Nephron progenitor cell (in vitro differentiated cells): Measurements from ENCODE around the gene EDEM1.
"Not testable (repeated sequence)": the region's sequence is repeated elsewhere in the genome, so short reads cannot be mapped to it uniquely, and the experiment has no call there.

Experiments used
- DNase-seq: peaks from one replicate; pipeline ENCODE4 v3.0.0; 2021
- H3K27ac Mint-ChIP-seq: 2 replicates; pipeline ENCODE4 v1.8.0; 2021; ENCODE audit warnings: mild to moderate bottlenecking, moderate library complexity, mixed read lengths
- H3K27me3 Mint-ChIP-seq: 2 replicates; pipeline ENCODE4 v1.8.0; 2021; ENCODE audit warnings: mild to moderate bottlenecking, low read depth, mixed read lengths; ENCODE audit not compliant: poor library complexity
- H3K36me3 Mint-ChIP-seq: 2 replicates; pipeline ENCODE4 v1.8.0; 2021; ENCODE audit warnings: low read depth, mixed read lengths
- H3K4me1 Mint-ChIP-seq: 2 replicates; pipeline ENCODE4 v1.8.0; 2021; ENCODE audit warnings: mixed read lengths
- H3K4me3 Mint-ChIP-seq: 2 replicates; pipeline ENCODE4 v1.8.0; 2021; ENCODE audit warnings: mild to moderate bottlenecking, moderate library complexity, mixed read lengths
- H3K9me3 Mint-ChIP-seq: 2 replicates; pipeline ENCODE4 v1.8.0; 2021; ENCODE audit warnings: mild to moderate bottlenecking, moderate library complexity, mixed read lengths
- CTCF ChIP-seq: fragments of 200-600 bp; sonication (generic); IDR thresholded peaks from 2 replicates; pipeline ENCODE4 v1.5.0; 2021; ENCODE audit warnings: antibody characterized with exemption

The EDEM1 gene

DNA sequence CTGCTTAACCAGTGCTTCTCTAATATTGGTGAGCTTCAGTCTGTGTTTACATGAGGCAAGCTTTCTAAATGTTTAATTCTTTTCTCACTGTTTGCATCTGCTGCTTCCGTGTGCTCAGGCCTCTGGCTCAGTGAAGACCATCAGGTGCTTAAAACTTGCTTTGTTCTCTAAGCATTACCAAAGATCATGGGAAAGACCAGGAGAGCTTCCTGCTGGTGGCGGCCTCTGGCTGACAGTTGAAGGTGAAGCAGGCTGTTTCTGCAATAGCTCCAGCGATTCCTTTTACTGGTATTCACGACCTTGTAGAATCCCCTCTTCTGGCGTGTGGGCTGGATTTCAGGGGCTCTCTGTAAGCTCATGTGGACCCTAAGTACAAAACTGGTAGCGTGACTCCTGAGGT, 45.1 kb downstream of the EDEM1 start:
- peaks cover 1% of the 10 kb centered on the region for H3K4me1 Mint-ChIP-seq
- no peak for DNase-seq
- peaks cover 9% of the 10 kb centered on the region for H3K27me3 Mint-ChIP-seq
- TF ChIP-seq CTCF = no peak
- no peak overlapping the region for H3K27ac Mint-ChIP-seq
- no peaks in the 10 kb centered on the region for H3K36me3 Mint-ChIP-seq
- H3K4me3 Mint-ChIP-seq = no peak overlapping the region
- H3K9me3 Mint-ChIP-seq = no peaks in the 10 kb centered on the region

- Mint-ChIP-seq H3K9me3 (no peaks in the 10 kb centered on the region), H3K4me1 (peaks cover 6% of the 10 kb centered on the region), H3K36me3 (no peaks in the 10 kb centered on the region)
Measured at GRCh38 chr3:5233026-5233425, 45.5 kb downstream of the EDEM1 start.

DNA sequence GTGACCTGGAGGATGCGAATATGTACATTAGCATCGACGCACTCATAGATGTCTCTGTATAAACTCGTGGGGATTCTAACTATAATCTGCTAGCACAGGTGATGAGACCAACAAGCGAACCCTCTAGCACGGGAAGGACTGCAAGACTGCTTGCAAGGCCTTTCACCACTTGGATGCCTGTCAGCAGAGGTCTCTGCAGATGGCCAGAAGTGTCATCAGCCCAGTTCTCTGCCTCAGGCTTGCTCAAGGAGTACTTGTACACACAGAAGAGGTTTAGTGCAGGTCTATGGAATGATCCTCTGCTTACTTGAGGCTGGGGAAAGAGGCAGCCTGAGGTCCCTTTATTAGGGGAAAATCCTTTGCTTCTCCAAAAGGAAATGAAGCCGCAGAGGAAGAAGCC, 48.1 kb downstream of the EDEM1 start:
- H3K27me3 Mint-ChIP-seq = peaks cover 13% of the 10 kb centered on the region
- TF ChIP-seq CTCF = no peak
- peak overlapping the region; percentile 79 for H3K27ac Mint-ChIP-seq
- H3K4me3 Mint-ChIP-seq = no peak overlapping the region
- peaks cover 26% of the 10 kb centered on the region for H3K4me1 Mint-ChIP-seq
- no peaks in the 10 kb centered on the region for H3K36me3 Mint-ChIP-seq
- DNase-seq = no peak
- no peaks in the 10 kb centered on the region for H3K9me3 Mint-ChIP-seq

More at GRCh38 chr3:5233026-5233425, 45.5 kb downstream of the EDEM1 start:
- TF ChIP-seq CTCF = no peak
- Mint-ChIP-seq H3K4me3 (no peak overlapping the region), H3K27me3 (peaks cover 9% of the 10 kb centered on the region), H3K27ac (peak overlapping the region; percentile 78)
- DNase-seq = no peak

GRCh38 chr3:5238545-5238944, 51.0 kb downstream of the EDEM1 start:
- H3K4me1 Mint-ChIP-seq = peaks cover 26% of the 10 kb centered on the region
- H3K27ac Mint-ChIP-seq = no peak overlapping the region
- no peak overlapping the region for H3K4me3 Mint-ChIP-seq
- peaks cover 19% of the 10 kb centered on the region for H3K9me3 Mint-ChIP-seq
- H3K36me3 Mint-ChIP-seq = no peaks in the 10 kb centered on the region
- no peak for DNase-seq
- TF ChIP-seq CTCF = no peak
- H3K27me3 Mint-ChIP-seq = peaks cover 7% of the 10 kb centered on the region

DNA sequence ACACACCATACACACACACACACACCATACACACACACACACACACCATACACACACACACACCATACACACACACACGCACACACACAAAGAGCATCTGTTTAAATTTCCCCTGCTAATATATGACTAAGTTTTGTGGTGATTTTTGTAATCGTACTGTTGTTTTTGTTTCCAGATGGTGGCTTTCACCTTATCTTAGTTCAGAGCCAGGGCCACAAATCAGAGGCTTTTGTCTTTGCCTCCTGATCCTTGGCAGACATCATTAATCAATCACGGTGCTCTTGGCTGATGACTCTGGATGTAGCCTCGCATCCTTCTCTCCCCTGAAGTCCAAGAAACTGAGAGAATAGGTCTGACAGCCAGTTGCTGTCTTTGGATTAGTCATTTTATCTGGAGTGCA, 52.1 kb downstream of the EDEM1 start:
- peak overlapping the region; percentile 30 for H3K27ac Mint-ChIP-seq
- DNase-seq = no peak
- peaks cover 29% of the 10 kb centered on the region for H3K9me3 Mint-ChIP-seq
- peaks cover 26% of the 10 kb centered on the region for H3K4me1 Mint-ChIP-seq
- TF ChIP-seq CTCF = no peak
- peaks cover 7% of the 10 kb centered on the region for H3K27me3 Mint-ChIP-seq
- H3K36me3 Mint-ChIP-seq = no peaks in the 10 kb centered on the region
- H3K4me3 Mint-ChIP-seq = no peak overlapping the region

- Mint-ChIP-seq H3K4me1 (peaks cover 26% of the 10 kb centered on the region), H3K27ac (no peak overlapping the region), H3K27me3 (peaks cover 7% of the 10 kb centered on the region), H3K36me3 (no peaks in the 10 kb centered on the region), H3K4me3 (no peak overlapping the region), H3K9me3 (peaks cover 32% of the 10 kb centered on the region)
- TF ChIP-seq CTCF = no peak
- DNase-seq = no peak
Measured at GRCh38 chr3:5240740-5241139, 53.2 kb downstream of the EDEM1 start.

- H3K9me3 Mint-ChIP-seq = peaks cover 32% of the 10 kb centered on the region
- H3K27ac Mint-ChIP-seq, H3K4me3 Mint-ChIP-seq, H3K27me3 Mint-ChIP-seq, DNase-seq, H3K36me3 Mint-ChIP-seq: not testable (repeated sequence)
- H3K4me1 Mint-ChIP-seq = peaks cover 28% of the 10 kb centered on the region
Measured at GRCh38 chr3:5242785-5243184, 55.3 kb downstream of the EDEM1 start.
